Keratinocyte (primary cell): ENCODE results near the gene NHLRC3. TPM values are rescaled to one million over a fixed set of nuclear protein-coding genes. Genes with fewer than 3 reads are reported as not detected.

Experiments used
- DNase-seq: peaks from one replicate; pipeline ENCODE4 v3.0.0-alpha.2; 2011; ENCODE audit warnings: low read depth, missing footprints, low spot score
- FAIRE-seq: peaks from 2 replicates; lab custom pipeline; 2011; peaks lifted over from hg19 to GRCh38; lab: Jason Lieb, UNC
- H2AFZ ChIP-seq: 2 replicates; pipeline ENCODE4 v1.6.0; 2012; ENCODE audit warnings: low read length, control low read depth, inconsistent platforms; ENCODE audit not compliant: control insufficient read depth
- H3K27ac ChIP-seq: 2 replicates; pipeline ENCODE4 v1.5.1; 2011; ENCODE audit warnings: low read length; ENCODE audit not compliant: control insufficient read depth, insufficient read depth
- H3K27me3 ChIP-seq: 3 replicates; pipeline ENCODE4 v1.6.0; 2011; ENCODE audit warnings: low read length; ENCODE audit not compliant: control insufficient read depth, insufficient read depth; ENCODE audit errors: extremely low read depth
- H3K36me3 ChIP-seq, 2 experiments: 2 replicates in 1 of 2; 3 replicates in 1 of 2; pipeline ENCODE4 v1.5.1; 2011; ENCODE audit warnings: low read length in 2 of 2, mild to moderate bottlenecking in 1 of 2; ENCODE audit not compliant: control insufficient read depth in 2 of 2, insufficient read depth in 2 of 2; ENCODE audit errors: extremely low read depth in 1 of 2
- H3K4me1 ChIP-seq: 3 replicates; pipeline ENCODE4 v1.5.1; 2011; ENCODE audit warnings: low read length; ENCODE audit not compliant: control insufficient read depth, insufficient read depth; ENCODE audit errors: extremely low read depth
- H3K4me2 ChIP-seq: 3 replicates; pipeline ENCODE4 v1.6.0; 2011; ENCODE audit warnings: low read depth, low read length; ENCODE audit not compliant: control insufficient read depth, insufficient read depth; ENCODE audit errors: extremely low read depth
- H3K4me3 ChIP-seq, 3 experiments: fragments of 200-600 bp in 1 of 3; sonication (generic) in 1 of 3; 2 replicates in 2 of 3; 3 replicates in 1 of 3; pipeline ENCODE4 v1.5.1; 2011 to 2016; ENCODE audit warnings: low read length in 3 of 3, mild to moderate bottlenecking in 3 of 3, control low read depth in 2 of 3, inconsistent platforms in 1 of 3, low read depth in 1 of 3, mixed read lengths in 1 of 3, mixed run types in 1 of 3, moderate library complexity in 1 of 3; ENCODE audit not compliant: control insufficient read depth in 2 of 3, insufficient read depth in 2 of 3; ENCODE audit errors: extremely low read depth in 1 of 3
- H3K79me2 ChIP-seq: 2 replicates; pipeline ENCODE4 v1.6.0; 2012; ENCODE audit warnings: low read length; ENCODE audit not compliant: control insufficient read depth, insufficient read depth
- H3K9ac ChIP-seq: 3 replicates; pipeline ENCODE4 v1.6.0; 2011; ENCODE audit warnings: low read length; ENCODE audit not compliant: control insufficient read depth, insufficient read depth; ENCODE audit errors: extremely low read depth
- H3K9me1 ChIP-seq: 3 replicates; pipeline ENCODE4 v1.6.0; 2011; ENCODE audit warnings: low read length; ENCODE audit not compliant: control insufficient read depth, insufficient read depth; ENCODE audit errors: extremely low read depth
- H3K9me3 ChIP-seq: 2 replicates; pipeline ENCODE4 v1.5.1; 2012; ENCODE audit warnings: low read depth, low read length; ENCODE audit not compliant: control insufficient read depth
- H4K20me1 ChIP-seq: 3 replicates; pipeline ENCODE4 v1.6.0; 2011; ENCODE audit warnings: low read length; ENCODE audit not compliant: control insufficient read depth, insufficient read depth; ENCODE audit errors: extremely low read depth
- EZH2 ChIP-seq: IDR thresholded peaks from one replicate; pipeline ENCODE4 v1.6.1; 2012; ENCODE audit warnings: inconsistent platforms, mild to moderate bottlenecking, low read length, moderate library complexity
- dilution Hi-C: fragments of 300-500 bp; cut with MboI; formaldehyde crosslinking; loops from one replicate; pipeline ENCODE4 v1.7.0; 2020; ENCODE audit warnings: low sequenced_read_pairs; ENCODE audit not compliant: extremely low pct_ligation_motif_present
- polyA minus RNA-seq, 3 experiments: library from RNA; depleted of rRNA, polyadenylated mRNA; stranded (reverse); fragments of >200 nt; gene quantifications; 1 replicate in 1 of 3; 2 replicates in 1 of 3; 3 replicates in 1 of 3; pipeline ENCODE4 v1.2.3, GENCODE V29; 2011
- polyA plus RNA-seq, 5 experiments: library from polyadenylated mRNA; depleted of rRNA in 3 of 5; stranded (reverse) in 3 of 5; stranded (forward) in 1 of 5; unstranded in 1 of 5; fragments of >200 nt; gene quantifications; 1 replicate in 1 of 5; 2 replicates in 3 of 5; 3 replicates in 1 of 5; pipeline versions ENCODE4 v1.2.1 to v1.2.3, GENCODE V29; 2011 to 2012; ENCODE audit warnings: missing spikeins in 2 of 5, low read depth in 1 of 5, low replicate concordance in 1 of 5
- TF ChIP-seq, protein P1 (sequence below), 3 experiments: IDR thresholded peaks in 1 of 3; conservative IDR thresholded peaks in 1 of 3; optimal IDR thresholded peaks in 1 of 3; 2 replicates in 2 of 3; 3 replicates in 1 of 3; pipeline versions ENCODE3 to v1.5.1; 2011; ENCODE audit warnings: low read length in 3 of 3, mild to moderate bottlenecking in 3 of 3, moderate library complexity in 2 of 3, control low read depth in 1 of 3, inconsistent platforms in 1 of 3; ENCODE audit not compliant: insufficient read depth in 2 of 3; ENCODE audit errors: extremely low read depth in 1 of 3

The NHLRC3 gene, protein sequence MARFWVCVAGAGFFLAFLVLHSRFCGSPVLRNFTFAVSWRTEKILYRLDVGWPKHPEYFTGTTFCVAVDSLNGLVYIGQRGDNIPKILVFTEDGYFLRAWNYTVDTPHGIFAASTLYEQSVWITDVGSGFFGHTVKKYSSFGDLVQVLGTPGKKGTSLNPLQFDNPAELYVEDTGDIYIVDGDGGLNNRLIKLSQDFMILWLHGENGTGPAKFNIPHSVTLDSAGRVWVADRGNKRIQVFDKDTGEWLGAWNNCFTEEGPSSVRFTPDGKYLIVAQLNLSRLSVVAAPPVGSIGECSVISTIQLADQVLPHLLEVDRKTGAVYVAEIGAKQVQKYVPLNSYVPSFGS
- 5.4 to 9.6 TPM (median 8.8 TPM) in 3 replicates for polyA plus RNA-seq
- 2.5 TPM for polyA plus RNA-seq (2011; ENCODE audit: low read depth)
- 2.1 and 3.1 TPM in 2 replicates for polyA plus RNA-seq (2011; cell fraction: cytosol; rRNA removed)
- 19.4 and 25.1 TPM in 2 replicates for polyA plus RNA-seq (2011; cell fraction: nucleus; rRNA removed)
- 5.3 and 5.4 TPM in 2 replicates for polyA plus RNA-seq (2012; ENCODE audit: low replicate concordance)
- 2.9 to 9.2 TPM (median 6.6 TPM) in 3 replicates for polyA minus RNA-seq
- polyA minus RNA-seq (2011; cell fraction: cytosol; rRNA and poly(A)+ RNA removed): 1.5 TPM
- polyA minus RNA-seq (2011; cell fraction: nucleus; rRNA and poly(A)+ RNA removed): 9.5 and 15.5 TPM in 2 replicates

DNA sequence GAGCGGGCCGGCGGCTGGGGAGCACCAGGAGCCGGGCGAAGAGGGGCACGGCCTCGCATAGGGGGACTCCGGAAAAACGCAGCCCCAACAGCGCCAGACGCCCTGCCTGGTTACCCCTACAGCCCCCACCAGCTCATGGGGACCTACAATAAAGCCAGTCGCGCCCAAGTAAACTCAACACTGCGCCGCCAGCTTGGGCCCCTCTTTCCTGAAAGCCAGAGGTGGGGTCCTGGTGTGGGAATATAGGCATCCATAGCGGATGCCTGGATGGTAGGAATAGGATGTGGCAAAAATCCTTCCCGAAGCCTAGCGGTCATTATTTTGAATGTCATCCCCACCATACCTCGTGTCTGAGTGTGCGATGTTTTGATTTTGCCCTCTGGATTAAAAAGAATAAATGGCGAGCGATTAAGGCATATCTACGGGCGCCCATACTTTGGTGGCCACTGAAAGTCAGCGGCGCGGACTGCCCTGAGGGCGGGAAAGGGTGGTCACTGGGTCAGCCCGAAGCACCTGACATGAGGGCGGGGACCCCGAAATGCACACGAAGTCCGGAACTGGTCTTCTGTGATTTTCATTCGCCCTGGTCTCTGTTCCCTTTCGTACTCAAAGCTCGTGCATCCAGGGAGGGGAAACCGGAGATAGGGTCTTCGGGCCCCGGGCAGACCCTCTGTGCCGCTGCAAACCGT is at the start of gene NHLRC3, which contains the start of gene PROSER1:
NHLRC3 (plus strand) TSS at position 577 of the 689 bp plus-strand sequence. CDS start 184 bp downstream, outside the sequence.
PROSER1 (minus strand) TSS at position 210 of the 689 bp plus-strand sequence. CDS start 847 bp downstream, outside the sequence.
- no peak for DNase-seq
- Histone ChIP-seq H3K27ac (peak within 1 kb of the TSS; percentile 88), H3K9ac (peak within 1 kb of the TSS; percentile 82), H3K27me3 (no peaks in the 10 kb centered on the region), H3K9me3 (no peaks in the 10 kb centered on the region), H4K20me1 (no peaks in the 10 kb centered on the region), H2AFZ (peak within 1 kb of the TSS; percentile 99), H3K4me1 (peaks cover 5% of the 10 kb centered on the region), H3K9me1 (no peaks in the 10 kb centered on the region), H3K4me2 (peak within 1 kb of the TSS; percentile 95), H3K79me2 (peaks cover 51% of the 10 kb centered on the region), H3K4me3 (peak within 1 kb of the TSS; percentile 79 to 99 (median 91)), H3K36me3 (no peaks in the 10 kb centered on the region)
- peak; percentile 63 for FAIRE-seq
- dilution Hi-C loops: no loop called here
- no peak for TF ChIP-seq EZH2
- TF ChIP-seq, protein P1, sequence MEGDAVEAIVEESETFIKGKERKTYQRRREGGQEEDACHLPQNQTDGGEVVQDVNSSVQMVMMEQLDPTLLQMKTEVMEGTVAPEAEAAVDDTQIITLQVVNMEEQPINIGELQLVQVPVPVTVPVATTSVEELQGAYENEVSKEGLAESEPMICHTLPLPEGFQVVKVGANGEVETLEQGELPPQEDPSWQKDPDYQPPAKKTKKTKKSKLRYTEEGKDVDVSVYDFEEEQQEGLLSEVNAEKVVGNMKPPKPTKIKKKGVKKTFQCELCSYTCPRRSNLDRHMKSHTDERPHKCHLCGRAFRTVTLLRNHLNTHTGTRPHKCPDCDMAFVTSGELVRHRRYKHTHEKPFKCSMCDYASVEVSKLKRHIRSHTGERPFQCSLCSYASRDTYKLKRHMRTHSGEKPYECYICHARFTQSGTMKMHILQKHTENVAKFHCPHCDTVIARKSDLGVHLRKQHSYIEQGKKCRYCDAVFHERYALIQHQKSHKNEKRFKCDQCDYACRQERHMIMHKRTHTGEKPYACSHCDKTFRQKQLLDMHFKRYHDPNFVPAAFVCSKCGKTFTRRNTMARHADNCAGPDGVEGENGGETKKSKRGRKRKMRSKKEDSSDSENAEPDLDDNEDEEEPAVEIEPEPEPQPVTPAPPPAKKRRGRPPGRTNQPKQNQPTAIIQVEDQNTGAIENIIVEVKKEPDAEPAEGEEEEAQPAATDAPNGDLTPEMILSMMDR (optimal IDR thresholded peaks at IDR 0.05 in 1 of 3, IDR thresholded peaks at IDR 0.05 in 1 of 3, conservative IDR thresholded peaks at IDR 0.05 in 1 of 3; ENCODE audit: extremely low read depth in 1 of 3, insufficient read depth in 2 of 3, low read length in 3 of 3): no peak

DNA sequence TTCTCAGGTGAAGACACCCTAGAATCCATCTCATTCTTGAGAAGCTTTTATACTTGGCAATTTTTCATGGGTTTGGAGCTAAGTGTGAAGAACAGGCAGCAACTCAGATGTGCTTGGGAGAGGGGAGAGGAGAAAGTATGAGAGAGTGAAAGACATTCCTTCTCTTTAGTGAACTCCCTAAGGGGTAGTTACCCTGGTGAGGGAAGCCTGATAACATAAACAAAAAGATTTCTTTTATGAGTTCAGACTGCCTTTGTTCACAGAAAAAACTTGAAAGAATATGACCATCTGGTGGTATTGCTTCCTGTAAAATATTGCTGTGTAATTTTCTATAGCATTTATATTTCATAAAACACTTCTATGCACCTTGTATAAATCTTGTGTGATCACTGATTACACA is 47.6 kb upstream of the NHLRC3 start, which contains the start of gene STOML3:
STOML3 (minus strand) TSS at position 139 of the 400 bp plus-strand sequence; CDS start at position 29, 110 bp downstream.
- H3K36me3 ChIP-seq: no peaks in the 10 kb centered on the region
- H3K4me2 ChIP-seq: no peak within 1 kb of the TSS
- DNase-seq: no peak
- no peaks in the 10 kb centered on the region for H3K9me1 ChIP-seq
- H3K79me2 ChIP-seq: no peaks in the 10 kb centered on the region
- H3K9me3 ChIP-seq: no peaks in the 10 kb centered on the region
- no peak within 1 kb of the TSS for H3K9ac ChIP-seq
- no peaks in the 10 kb centered on the region for H3K4me1 ChIP-seq
- H3K4me3 ChIP-seq: no peak within 1 kb of the TSS
- dilution Hi-C loops: no loop called here
- TF ChIP-seq, protein P1 (optimal IDR thresholded peaks at IDR 0.05 in 1 of 3, IDR thresholded peaks at IDR 0.05 in 1 of 3, conservative IDR thresholded peaks at IDR 0.05 in 1 of 3; ENCODE audit: extremely low read depth in 1 of 3, insufficient read depth in 2 of 3, low read length in 3 of 3): no peak
- no peak for TF ChIP-seq EZH2
- H2AFZ ChIP-seq: no peak within 1 kb of the TSS
- FAIRE-seq: no peak
- H3K27ac ChIP-seq: no peak within 1 kb of the TSS
- H3K27me3 ChIP-seq: no peaks in the 10 kb centered on the region
- H4K20me1 ChIP-seq: no peaks in the 10 kb centered on the region
